Body of pancreas (tissue), 4 donors: Measurements from ENCODE around the gene PPIL4.

ENCODE experiments used
- CTCF ChIP-seq, 7 experiments: fragments of 450-650 bp in 4 of 7; fragments of 200-600 bp in 3 of 7; sonication (generic) in 3 of 7; IDR thresholded peaks; one replicate each; pipeline ENCODE4 v1.5.1; 2016 to 2019; ENCODE audit warnings: antibody characterized with exemption in 7 of 7
- POLR2A ChIP-seq, 3 donors: fragments of 450-650 bp; IDR thresholded peaks; one replicate each; pipeline ENCODE4 v1.6.1; 2016; ENCODE audit warnings: antibody characterized with exemption in 3 of 3, mild to moderate bottlenecking in 2 of 3

- TF ChIP-seq CTCF (IDR thresholded peaks at IDR 0.05), result no peak
- no peak for TF ChIP-seq POLR2A (IDR thresholded peaks at IDR 0.05)
Observed at GRCh38 chr6:149510793-149511512, 34.9 kb downstream of the PPIL4 start.
